ENCODE measurements around the gene PRSS37.
"Not testable (repeated sequence)": the region's sequence is repeated elsewhere in the genome, so short reads cannot be mapped to it uniquely, and the experiment has no call there.

Gene PRSS37

GRCh38 chr7:141864765-141865447 lies 23.6 kb upstream of the PRSS37 start:
- Histone ChIP-seq H3K4me3 (ENCODE audit: insufficient read depth, low read depth, low read length, poor library complexity, severe bottlenecking) (no peak overlapping the region), H3K9me3 (ENCODE audit: control insufficient read depth, low read length) (no peaks in the 10 kb centered on the region), H3K4me1 (ENCODE audit: control insufficient read depth, insufficient read depth, low read length, poor library complexity, severe bottlenecking) (no peaks in the 10 kb centered on the region), H3K27ac (ENCODE audit: insufficient read depth, low read length, poor library complexity, severe bottlenecking) (no peak overlapping the region), H3K27me3 (replicated peaks; ENCODE audit: control insufficient read depth, insufficient read depth, low read length, poor library complexity, severe bottlenecking) (no peaks in the 10 kb centered on the region), H3K36me3 (ENCODE audit: control insufficient read depth, insufficient read depth, low read length) (no peaks in the 10 kb centered on the region)
- DNase-seq, result no peak

GRCh38 chr7:141860207-141860606 lies 18.9 kb upstream of the PRSS37 start:
- Histone ChIP-seq H3K4me3 (ENCODE audit: insufficient read depth, low read depth, low read length, poor library complexity, severe bottlenecking) (no peak overlapping the region), H3K27me3 (replicated peaks; ENCODE audit: control insufficient read depth, insufficient read depth, low read length, poor library complexity, severe bottlenecking) (no peaks in the 10 kb centered on the region), H3K27ac (ENCODE audit: insufficient read depth, low read length, poor library complexity, severe bottlenecking) (no peak overlapping the region), H3K4me1 (ENCODE audit: control insufficient read depth, insufficient read depth, low read length, poor library complexity, severe bottlenecking) (no peaks in the 10 kb centered on the region), H3K36me3 (ENCODE audit: control insufficient read depth, insufficient read depth, low read length) (no peaks in the 10 kb centered on the region), H3K9me3 (ENCODE audit: control insufficient read depth, low read length) (no peaks in the 10 kb centered on the region)
- DNase-seq, result no peak

- Histone ChIP-seq H3K9me3 (ENCODE audit: control insufficient read depth, low read length) (no peaks in the 10 kb centered on the region), H3K27me3 (replicated peaks; ENCODE audit: control insufficient read depth, insufficient read depth, low read length, poor library complexity, severe bottlenecking) (no peaks in the 10 kb centered on the region), H3K4me1 (ENCODE audit: control insufficient read depth, insufficient read depth, low read length, poor library complexity, severe bottlenecking) (no peaks in the 10 kb centered on the region), H3K4me3 (ENCODE audit: insufficient read depth, low read depth, low read length, poor library complexity, severe bottlenecking) (no peak overlapping the region), H3K27ac (ENCODE audit: insufficient read depth, low read length, poor library complexity, severe bottlenecking) (no peak overlapping the region), H3K36me3 (ENCODE audit: control insufficient read depth, insufficient read depth, low read length) (no peaks in the 10 kb centered on the region)
- no peak for DNase-seq
Observed at GRCh38 chr7:141847996-141848395, 6.7 kb upstream of the PRSS37 start.

GRCh38 chr7:141844256-141844655 lies 3.0 kb upstream of the PRSS37 start:
- no peak for DNase-seq
- H3K4me3 ChIP-seq (ENCODE audit: insufficient read depth, low read depth, low read length, poor library complexity, severe bottlenecking), result no peak overlapping the region
- H3K27ac ChIP-seq (ENCODE audit: insufficient read depth, low read length, poor library complexity, severe bottlenecking), result no peak overlapping the region

GRCh38 chr7:141842904-141843303 lies 1.6 kb upstream of the PRSS37 start:
- Histone ChIP-seq H3K9me3 (ENCODE audit: control insufficient read depth, low read length) (no peaks in the 10 kb centered on the region), H3K27ac (ENCODE audit: insufficient read depth, low read length, poor library complexity, severe bottlenecking) (no peak overlapping the region), H3K27me3 (replicated peaks; ENCODE audit: control insufficient read depth, insufficient read depth, low read length, poor library complexity, severe bottlenecking) (no peaks in the 10 kb centered on the region), H3K4me3 (ENCODE audit: insufficient read depth, low read depth, low read length, poor library complexity, severe bottlenecking) (no peak overlapping the region), H3K4me1 (ENCODE audit: control insufficient read depth, insufficient read depth, low read length, poor library complexity, severe bottlenecking) (no peaks in the 10 kb centered on the region), H3K36me3 (ENCODE audit: control insufficient read depth, insufficient read depth, low read length) (no peaks in the 10 kb centered on the region)
- no peak for DNase-seq

More at GRCh38 chr7:141844256-141844655, 3.0 kb upstream of the PRSS37 start:
- H3K27me3 ChIP-seq (replicated peaks; ENCODE audit: control insufficient read depth, insufficient read depth, low read length, poor library complexity, severe bottlenecking), result no peaks in the 10 kb centered on the region
- H3K4me1 ChIP-seq (ENCODE audit: control insufficient read depth, insufficient read depth, low read length, poor library complexity, severe bottlenecking), result no peaks in the 10 kb centered on the region
- no peaks in the 10 kb centered on the region for H3K36me3 ChIP-seq (ENCODE audit: control insufficient read depth, insufficient read depth, low read length)
- no peaks in the 10 kb centered on the region for H3K9me3 ChIP-seq (ENCODE audit: control insufficient read depth, low read length)

- Histone ChIP-seq H3K4me3 (ENCODE audit: insufficient read depth, low read depth, low read length, poor library complexity, severe bottlenecking) (no peak overlapping the region), H3K27ac (ENCODE audit: insufficient read depth, low read length, poor library complexity, severe bottlenecking) (no peak overlapping the region), H3K9me3 (ENCODE audit: control insufficient read depth, low read length) (no peaks in the 10 kb centered on the region), H3K36me3 (ENCODE audit: control insufficient read depth, insufficient read depth, low read length) (no peaks in the 10 kb centered on the region), H3K27me3 (replicated peaks; ENCODE audit: control insufficient read depth, insufficient read depth, low read length, poor library complexity, severe bottlenecking) (no peaks in the 10 kb centered on the region), H3K4me1 (ENCODE audit: control insufficient read depth, insufficient read depth, low read length, poor library complexity, severe bottlenecking) (no peaks in the 10 kb centered on the region)
- no peak for DNase-seq
Observed at GRCh38 chr7:141840708-141841107, 577 bp downstream of the PRSS37 start.

GRCh38 chr7:141839256-141839655 lies 2.0 kb downstream of the PRSS37 start:
- H3K27me3 ChIP-seq (replicated peaks; ENCODE audit: control insufficient read depth, insufficient read depth, low read length, poor library complexity, severe bottlenecking), result no peaks in the 10 kb centered on the region
- no peak overlapping the region for H3K4me3 ChIP-seq (ENCODE audit: insufficient read depth, low read depth, low read length, poor library complexity, severe bottlenecking)
- H3K27ac ChIP-seq (ENCODE audit: insufficient read depth, low read length, poor library complexity, severe bottlenecking), result no peak overlapping the region
- no peaks in the 10 kb centered on the region for H3K9me3 ChIP-seq (ENCODE audit: control insufficient read depth, low read length)
- DNase-seq, result no peak
- no peaks in the 10 kb centered on the region for H3K36me3 ChIP-seq (ENCODE audit: control insufficient read depth, insufficient read depth, low read length)
- H3K4me1 ChIP-seq (ENCODE audit: control insufficient read depth, insufficient read depth, low read length, poor library complexity, severe bottlenecking), result no peaks in the 10 kb centered on the region

- Histone ChIP-seq H3K36me3 (ENCODE audit: control insufficient read depth, insufficient read depth, low read length) (no peaks in the 10 kb centered on the region), H3K9me3 (ENCODE audit: control insufficient read depth, low read length) (no peaks in the 10 kb centered on the region), H3K27me3 (replicated peaks; ENCODE audit: control insufficient read depth, insufficient read depth, low read length, poor library complexity, severe bottlenecking) (no peaks in the 10 kb centered on the region), H3K4me1 (ENCODE audit: control insufficient read depth, insufficient read depth, low read length, poor library complexity, severe bottlenecking) (no peaks in the 10 kb centered on the region), H3K4me3 (ENCODE audit: insufficient read depth, low read depth, low read length, poor library complexity, severe bottlenecking) (no peak overlapping the region), H3K27ac (ENCODE audit: insufficient read depth, low read length, poor library complexity, severe bottlenecking) (no peak overlapping the region)
- no peak for DNase-seq
Observed at GRCh38 chr7:141838581-141838980, 2.7 kb downstream of the PRSS37 start.

- Histone ChIP-seq H3K27ac (ENCODE audit: insufficient read depth, low read length, poor library complexity, severe bottlenecking) (no peak overlapping the region), H3K36me3 (ENCODE audit: control insufficient read depth, insufficient read depth, low read length) (no peaks in the 10 kb centered on the region), H3K9me3 (ENCODE audit: control insufficient read depth, low read length) (no peaks in the 10 kb centered on the region), H3K4me3 (ENCODE audit: insufficient read depth, low read depth, low read length, poor library complexity, severe bottlenecking) (no peak overlapping the region), H3K27me3 (replicated peaks; ENCODE audit: control insufficient read depth, insufficient read depth, low read length, poor library complexity, severe bottlenecking) (no peaks in the 10 kb centered on the region), H3K4me1 (ENCODE audit: control insufficient read depth, insufficient read depth, low read length, poor library complexity, severe bottlenecking) (no peaks in the 10 kb centered on the region)
- DNase-seq, result no peak
Observed at GRCh38 chr7:141837683-141838082, 3.6 kb downstream of the PRSS37 start.

GRCh38 chr7:141822432-141822831 lies 18.9 kb downstream of the PRSS37 start:
- not testable (repeated sequence) for H3K9me3 ChIP-seq (ENCODE audit: control insufficient read depth, low read length)

More at GRCh38 chr7:141822432-141822831, 18.9 kb downstream of the PRSS37 start:
- not testable (repeated sequence) for DNase-seq; H3K27me3 ChIP-seq (replicated peaks; ENCODE audit: control insufficient read depth, insufficient read depth, low read length, poor library complexity, severe bottlenecking); H3K4me1 ChIP-seq (ENCODE audit: control insufficient read depth, insufficient read depth, low read length, poor library complexity, severe bottlenecking); H3K4me3 ChIP-seq (ENCODE audit: insufficient read depth, low read depth, low read length, poor library complexity, severe bottlenecking); H3K27ac ChIP-seq (ENCODE audit: insufficient read depth, low read length, poor library complexity, severe bottlenecking); H3K36me3 ChIP-seq (ENCODE audit: control insufficient read depth, insufficient read depth, low read length)

Data from effector memory CD4-positive, alpha-beta T cell (primary cell).